Neuronal stem cell (in vitro differentiated cells): ENCODE results near the gene MYH3.
A peak's percentile ranks its signal among the peaks of the same experiment; 100 is the strongest.

Experiments used
- DNase-seq: peaks from one replicate; pipeline ENCODE4 v3.0.0-alpha.2; 2013; ENCODE audit warnings: low spot score
- H2AFZ ChIP-seq: one replicate; pipeline ENCODE4 v1.6.1; 2013; ENCODE audit warnings: mild to moderate bottlenecking, low read length, inconsistent platforms
- H2AK5ac ChIP-seq: 2 replicates; pipeline ENCODE4 v1.6.1; 2013; ENCODE audit warnings: low read depth, mild to moderate bottlenecking, inconsistent platforms, low read length, moderate library complexity, mixed read lengths
- H2BK120ac ChIP-seq: 2 replicates; pipeline ENCODE4 v1.6.1; 2013; ENCODE audit warnings: low read depth, mild to moderate bottlenecking, inconsistent platforms, low read length, moderate library complexity, mixed read lengths
- H2BK12ac ChIP-seq: one replicate; pipeline ENCODE4 v1.6.1; 2013; ENCODE audit warnings: low read length, inconsistent platforms
- H2BK15ac ChIP-seq: 2 replicates; pipeline ENCODE4 v1.6.1; 2013; ENCODE audit warnings: mild to moderate bottlenecking, low read length, inconsistent platforms, mixed read lengths
- H2BK5ac ChIP-seq: one replicate; pipeline ENCODE4 v1.6.1; 2013; ENCODE audit warnings: inconsistent platforms, mild to moderate bottlenecking, low read length, moderate library complexity
- H3K14ac ChIP-seq: one replicate; pipeline ENCODE4 v1.6.1; 2013; ENCODE audit warnings: low read length, inconsistent platforms
- H3K18ac ChIP-seq: 2 replicates; pipeline ENCODE4 v1.6.1; 2013; ENCODE audit warnings: low read length, inconsistent platforms
- H3K23ac ChIP-seq: 2 replicates; pipeline ENCODE4 v1.6.1; 2013; ENCODE audit warnings: low read depth, mild to moderate bottlenecking, mixed read lengths, low read length, inconsistent platforms; ENCODE audit not compliant: poor library complexity
- H3K27ac ChIP-seq: replicated peaks from 3 replicates; pipeline ENCODE4 v1.5.1; 2013; ENCODE audit warnings: low read length, inconsistent platforms
- H3K27me3 ChIP-seq, 3 experiments: 2 replicates each; pipeline ENCODE4 v1.6.1; 2013; ENCODE audit warnings: low read length in 3 of 3, mild to moderate bottlenecking in 2 of 3, inconsistent platforms in 1 of 3, low read depth in 1 of 3, mixed read lengths in 1 of 3, moderate library complexity in 1 of 3; ENCODE audit not compliant: control insufficient read depth in 3 of 3, insufficient read depth in 3 of 3
- H3K36me3 ChIP-seq, 2 donors: replicated peaks in 1 of 2; 2 replicates each; pipeline ENCODE4 v1.6.1; 2013; ENCODE audit warnings: low read length in 2 of 2; ENCODE audit not compliant: control insufficient read depth in 2 of 2, insufficient read depth in 2 of 2
- H3K4ac ChIP-seq: 2 replicates; pipeline ENCODE4 v1.6.1; 2013; ENCODE audit warnings: inconsistent platforms, mild to moderate bottlenecking, low read length, moderate library complexity
- H3K4me1 ChIP-seq, 2 donors: 1 replicate in 1 of 2; 2 replicates in 1 of 2; pipeline ENCODE4 v1.6.1; 2013; ENCODE audit warnings: low read length in 2 of 2, low read depth in 1 of 2; ENCODE audit not compliant: control insufficient read depth in 2 of 2, insufficient read depth in 1 of 2
- H3K4me2 ChIP-seq: one replicate; pipeline ENCODE4 v1.6.1; 2013; ENCODE audit warnings: mild to moderate bottlenecking, low read length, inconsistent platforms; ENCODE audit not compliant: insufficient read depth, poor library complexity, severe bottlenecking
- H3K4me3 ChIP-seq, 2 donors: 2 replicates each; pipeline ENCODE4 v1.5.1; 2013; ENCODE audit warnings: low read length in 2 of 2, mild to moderate bottlenecking in 2 of 2, inconsistent platforms in 1 of 2, moderate library complexity in 1 of 2
- H3K79me1 ChIP-seq: one replicate; pipeline ENCODE4 v1.6.1; 2013; ENCODE audit warnings: low read depth, mild to moderate bottlenecking, inconsistent platforms, low read length, moderate library complexity
- H3K9ac ChIP-seq: one replicate; pipeline ENCODE4 v1.6.1; 2013; ENCODE audit warnings: mild to moderate bottlenecking, low read depth, low read length, inconsistent platforms; ENCODE audit not compliant: poor library complexity
- H3K9me3 ChIP-seq, 2 donors: replicated peaks in 1 of 2; 2 replicates each; pipeline versions ENCODE3 to v1.6.1; 2013; ENCODE audit warnings: low read length in 2 of 2, mild to moderate bottlenecking in 2 of 2, inconsistent platforms in 1 of 2, low read depth in 1 of 2, mixed read lengths in 1 of 2, moderate library complexity in 1 of 2; ENCODE audit not compliant: control insufficient read depth in 2 of 2, insufficient read depth in 1 of 2
- H4K8ac ChIP-seq: one replicate; pipeline ENCODE4 v1.6.1; 2013; ENCODE audit warnings: low read depth, mild to moderate bottlenecking, inconsistent platforms, low read length, moderate library complexity
- H4K91ac ChIP-seq: one replicate; pipeline ENCODE4 v1.6.1; 2013; ENCODE audit warnings: low read length, low read depth, mild to moderate bottlenecking, inconsistent platforms; ENCODE audit not compliant: poor library complexity
- WGBS, 2 donors: extraction: QIAGEN DNeasy Blood & Tissue Kit; methylation state at CpG; one replicate each; pipeline ENCODE4 v1.1.7; 2013; ENCODE audit warnings: missing lambda C conversion rate in 2 of 2, mixed read lengths in 1 of 2; ENCODE audit not compliant: insufficient read length in 2 of 2, insufficient replicate concordance in 1 of 2; ENCODE audit errors: extremely low coverage in 2 of 2; 5-methylcytosine and 5-hydroxymethylcytosine counted together

MYH3 gene

GRCh38 chr17:10613775-10614513 lies 43.2 kb downstream of the MYH3 start:
- no peak for DNase-seq
- Histone ChIP-seq H2AK5ac (peak overlapping the region; percentile 42), H3K79me1 (no peaks in the 10 kb centered on the region), H4K8ac (no peak overlapping the region), H3K4me2 (no peak overlapping the region), H3K27ac (no peak overlapping the region), H3K36me3 (no peaks in the 10 kb centered on the region), H2BK15ac (peak overlapping the region; percentile 1), H2BK120ac (no peak overlapping the region), H4K91ac (no peak overlapping the region), H2BK12ac (no peak overlapping the region), H3K27me3 (no peaks in the 10 kb centered on the region), H3K4me3 (no peak overlapping the region), H3K4ac (no peak overlapping the region), H3K4me1 (no peaks in the 10 kb centered on the region), H3K23ac (no peak overlapping the region), H2BK5ac (no peak overlapping the region), H3K9me3 (no peaks in the 10 kb centered on the region), H3K9ac (no peak overlapping the region), H3K18ac (peak overlapping the region; percentile 69), H3K14ac (no peak overlapping the region), H2AFZ (no peak overlapping the region)
- WGBS, 2 donors = no CpG with 5 or more reads among the region's 16 CpGs

GRCh38 chr17:10612957-10613744 lies 44.0 kb downstream of the MYH3 start:
- Histone ChIP-seq H4K91ac (no peak overlapping the region), H3K9ac (no peak overlapping the region), H2BK5ac (no peak overlapping the region), H3K27ac (no peak overlapping the region), H2BK15ac (no peak overlapping the region), H3K4me3 (no peak overlapping the region), H3K14ac (no peak overlapping the region), H3K27me3 (no peaks in the 10 kb centered on the region), H3K23ac (no peak overlapping the region), H3K4me2 (no peak overlapping the region), H2AK5ac (no peak overlapping the region), H3K18ac (no peak overlapping the region), H3K9me3 (no peaks in the 10 kb centered on the region), H2BK120ac (no peak overlapping the region), H3K4me1 (no peaks in the 10 kb centered on the region), H3K4ac (no peak overlapping the region), H3K36me3 (no peaks in the 10 kb centered on the region), H3K79me1 (no peaks in the 10 kb centered on the region), H4K8ac (no peak overlapping the region), H2AFZ (no peak overlapping the region), H2BK12ac (no peak overlapping the region)
- WGBS, 2 donors = no CpG with 5 or more reads among the region's 6 CpGs
- DNase-seq = no peak

GRCh38 chr17:10610884-10611283 lies 46.2 kb downstream of the MYH3 start:
- no peak overlapping the region for H3K4me3 ChIP-seq
- no peak overlapping the region for H4K8ac ChIP-seq
- H3K36me3 ChIP-seq = no peaks in the 10 kb centered on the region
- H3K18ac ChIP-seq = no peak overlapping the region
- H2BK5ac ChIP-seq = no peak overlapping the region
- H2AFZ ChIP-seq = no peak overlapping the region
- no peaks in the 10 kb centered on the region for H3K4me1 ChIP-seq
- H3K79me1 ChIP-seq = no peaks in the 10 kb centered on the region
- H3K9ac ChIP-seq = no peak overlapping the region
- no peak overlapping the region for H2AK5ac ChIP-seq
- no peak overlapping the region for H3K4me2 ChIP-seq
- no peak for DNase-seq
- no peak overlapping the region for H3K4ac ChIP-seq
- no peak overlapping the region for H2BK12ac ChIP-seq
- H3K14ac ChIP-seq = no peak overlapping the region
- no peaks in the 10 kb centered on the region for H3K9me3 ChIP-seq
- H3K27me3 ChIP-seq = no peaks in the 10 kb centered on the region
- H4K91ac ChIP-seq = no peak overlapping the region
- no peak overlapping the region for H2BK120ac ChIP-seq
- no CpG with 5 or more reads among the region's 8 CpGs for WGBS, 2 donors
- H3K27ac ChIP-seq = no peak overlapping the region
- no peak overlapping the region for H3K23ac ChIP-seq
- no peak overlapping the region for H2BK15ac ChIP-seq

GRCh38 chr17:10608244-10608643 lies 48.9 kb downstream of the MYH3 start:
- no peak overlapping the region for H3K27ac ChIP-seq
- no peak overlapping the region for H2BK120ac ChIP-seq
- no peaks in the 10 kb centered on the region for H3K36me3 ChIP-seq
- H3K14ac ChIP-seq = no peak overlapping the region
- H2BK5ac ChIP-seq = no peak overlapping the region
- H4K91ac ChIP-seq = no peak overlapping the region
- DNase-seq = no peak
- no peak overlapping the region for H3K4ac ChIP-seq
- H2AK5ac ChIP-seq = no peak overlapping the region
- no peaks in the 10 kb centered on the region for H3K79me1 ChIP-seq
- no peaks in the 10 kb centered on the region for H3K27me3 ChIP-seq
- H3K9me3 ChIP-seq = no peaks in the 10 kb centered on the region
- WGBS, 2 donors = no CpG with 5 or more reads among the region's 5 CpGs
- H2AFZ ChIP-seq = no peak overlapping the region
- H3K18ac ChIP-seq = no peak overlapping the region
- H3K23ac ChIP-seq = no peak overlapping the region
- no peak overlapping the region for H3K4me3 ChIP-seq
- no peak overlapping the region for H3K4me2 ChIP-seq
- H2BK12ac ChIP-seq = no peak overlapping the region
- no peak overlapping the region for H3K9ac ChIP-seq
- no peaks in the 10 kb centered on the region for H3K4me1 ChIP-seq
- H4K8ac ChIP-seq = no peak overlapping the region
- no peak overlapping the region for H2BK15ac ChIP-seq
